GM13977 (cell line): ENCODE measurements around the gene KIF26B.

ENCODE experiments used
- DNase-seq: peaks from one replicate; pipeline ENCODE4 v3.0.0; 2012; ENCODE audit warnings: low spot score
- CTCF ChIP-seq: IDR thresholded peaks from 2 replicates; pipeline ENCODE4 v1.5.1; 2012; ENCODE audit warnings: mild to moderate bottlenecking, control low read depth; ENCODE audit not compliant: insufficient read depth; ENCODE audit errors: extremely low read depth, missing control alignments
- in situ Hi-C: fragments of 300-500 bp; cut with MboI; formaldehyde crosslinking; loops from one replicate; pipeline ENCODE4 v1.12.0; 2022; ENCODE audit warnings: low sequenced_read_pairs, low pct_unique_long_range_greater_than_20kb, mixed read lengths, inconsistent platforms; ENCODE audit not compliant: unreplicated experiment

Gene KIF26B

GRCh38 chr1:245751116-245751515, 596.3 kb downstream of the KIF26B start:
- in situ Hi-C loops: no loop called here

GRCh38 chr1:245751726-245752470, 597.1 kb downstream of the KIF26B start:
- in situ Hi-C loops: no loop called here
- no peak for DNase-seq
- TF ChIP-seq CTCF: no peak

More at GRCh38 chr1:245751116-245751515, 596.3 kb downstream of the KIF26B start:
- no peak for DNase-seq
- TF ChIP-seq CTCF: no peak

- DNase-seq: no peak
- in situ Hi-C loops: no loop called here
- no peak for TF ChIP-seq CTCF
Observed at GRCh38 chr1:245752561-245752960, 597.8 kb downstream of the KIF26B start.

- DNase-seq: no peak
- in situ Hi-C loops: no loop called here
- TF ChIP-seq CTCF: no peak
Observed at GRCh38 chr1:245753807-245754206, 599.0 kb downstream of the KIF26B start.

GRCh38 chr1:245754463-245754961, 599.7 kb downstream of the KIF26B start:
- TF ChIP-seq CTCF: no peak
- DNase-seq: no peak
- in situ Hi-C loops: no loop called here
